Epithelial cell of proximal tubule (primary cell): ENCODE measurements around the gene NAV2. TPM values are rescaled to one million over a fixed set of nuclear protein-coding genes. Genes with fewer than 3 reads are reported as not detected.

ENCODE experiments used
- DNase-seq: peaks from one replicate; pipeline ENCODE4 v3.0.0-alpha.2; 2011; ENCODE audit warnings: low read depth
- H3K4me3 ChIP-seq: 2 replicates; pipeline ENCODE4 v1.5.1; 2011; ENCODE audit warnings: low read depth, mild to moderate bottlenecking, low read length
- total RNA-seq: library from RNA; depleted of rRNA; stranded (reverse); fragments of >200 nt; gene quantifications from 2 replicates; pipeline ENCODE4 v1.2.3, GENCODE V29; 2015
- TF ChIP-seq, protein P1 (sequence below): conservative IDR thresholded peaks from 2 replicates; pipeline ENCODE4 v1.5.1; 2012; ENCODE audit warnings: low read depth, mild to moderate bottlenecking, low read length

NAV2 gene
- total RNA-seq, 1 donor from 2014 or later, result 19.0 TPM

DNA sequence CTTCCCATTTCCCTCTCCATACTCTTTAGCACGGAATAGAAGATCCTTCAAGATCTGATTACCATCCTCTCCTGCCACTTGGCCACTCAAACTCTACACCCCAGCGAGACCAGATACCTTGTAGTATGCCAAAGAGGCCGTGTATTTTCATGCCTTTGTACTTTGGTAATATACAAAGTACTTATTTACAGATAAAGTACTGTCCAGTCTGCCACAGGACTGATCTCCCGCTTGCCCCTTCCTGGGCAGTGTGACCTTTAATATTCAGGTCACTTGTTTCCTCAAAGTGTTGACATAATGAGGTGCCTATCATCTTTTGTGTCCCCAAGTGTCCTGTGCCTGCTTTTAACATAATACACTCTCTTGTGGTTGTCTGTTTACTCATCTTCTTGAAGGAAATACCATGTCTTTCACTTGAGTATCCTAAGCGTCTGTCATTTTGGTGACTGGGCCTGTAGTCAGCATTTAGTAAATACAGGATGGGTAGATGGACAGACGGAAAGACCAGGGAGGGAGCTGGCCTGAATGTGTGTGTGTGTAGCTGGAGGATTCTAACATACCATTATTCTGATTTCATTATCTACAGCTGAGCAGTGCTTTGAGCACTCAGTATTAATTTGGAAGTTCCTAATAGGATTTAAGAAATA lies 137.4 kb downstream of the NAV2 start:
- no peak overlapping the region for H3K4me3 ChIP-seq
- TF ChIP-seq, protein P1, sequence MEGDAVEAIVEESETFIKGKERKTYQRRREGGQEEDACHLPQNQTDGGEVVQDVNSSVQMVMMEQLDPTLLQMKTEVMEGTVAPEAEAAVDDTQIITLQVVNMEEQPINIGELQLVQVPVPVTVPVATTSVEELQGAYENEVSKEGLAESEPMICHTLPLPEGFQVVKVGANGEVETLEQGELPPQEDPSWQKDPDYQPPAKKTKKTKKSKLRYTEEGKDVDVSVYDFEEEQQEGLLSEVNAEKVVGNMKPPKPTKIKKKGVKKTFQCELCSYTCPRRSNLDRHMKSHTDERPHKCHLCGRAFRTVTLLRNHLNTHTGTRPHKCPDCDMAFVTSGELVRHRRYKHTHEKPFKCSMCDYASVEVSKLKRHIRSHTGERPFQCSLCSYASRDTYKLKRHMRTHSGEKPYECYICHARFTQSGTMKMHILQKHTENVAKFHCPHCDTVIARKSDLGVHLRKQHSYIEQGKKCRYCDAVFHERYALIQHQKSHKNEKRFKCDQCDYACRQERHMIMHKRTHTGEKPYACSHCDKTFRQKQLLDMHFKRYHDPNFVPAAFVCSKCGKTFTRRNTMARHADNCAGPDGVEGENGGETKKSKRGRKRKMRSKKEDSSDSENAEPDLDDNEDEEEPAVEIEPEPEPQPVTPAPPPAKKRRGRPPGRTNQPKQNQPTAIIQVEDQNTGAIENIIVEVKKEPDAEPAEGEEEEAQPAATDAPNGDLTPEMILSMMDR, result no peak
- no peak for DNase-seq

- TF ChIP-seq, protein P1, result no peak
- no peak overlapping the region for H3K4me3 ChIP-seq
- DNase-seq, result no peak
Measured at GRCh38 chr11:19852288-19852687, 139.7 kb downstream of the NAV2 start.

- no peak overlapping the region for H3K4me3 ChIP-seq
- DNase-seq, result no peak
- TF ChIP-seq, protein P1, result no peak
Measured at GRCh38 chr11:19853016-19853415, 140.4 kb downstream of the NAV2 start.

GRCh38 chr11:19853920-19854319 lies 141.3 kb downstream of the NAV2 start:
- DNase-seq, result no peak
- H3K4me3 ChIP-seq, result no peak overlapping the region
- TF ChIP-seq, protein P1, result no peak

DNA sequence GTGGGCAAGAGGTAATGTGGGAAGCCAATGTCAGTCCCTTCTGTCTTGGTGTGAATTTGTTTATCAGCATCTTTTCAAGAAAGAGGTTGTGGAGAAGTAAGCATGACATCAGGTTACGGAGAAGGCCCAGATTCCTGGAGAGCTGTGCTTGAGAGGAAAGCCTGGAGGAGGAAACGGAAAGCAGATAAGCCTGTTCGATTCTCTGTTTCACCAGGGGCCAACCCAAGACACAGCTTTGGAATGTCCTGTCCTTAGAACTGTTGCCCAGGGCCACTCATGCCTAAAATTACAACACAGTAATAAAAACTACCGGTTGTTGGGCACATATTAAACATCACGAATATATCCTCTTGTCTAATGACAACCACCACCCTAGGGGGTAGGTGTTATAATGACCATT lies 148.5 kb downstream of the NAV2 start:
- H3K4me3 ChIP-seq, result no peak overlapping the region
- no peak for DNase-seq
- TF ChIP-seq, protein P1, result no peak

DNA sequence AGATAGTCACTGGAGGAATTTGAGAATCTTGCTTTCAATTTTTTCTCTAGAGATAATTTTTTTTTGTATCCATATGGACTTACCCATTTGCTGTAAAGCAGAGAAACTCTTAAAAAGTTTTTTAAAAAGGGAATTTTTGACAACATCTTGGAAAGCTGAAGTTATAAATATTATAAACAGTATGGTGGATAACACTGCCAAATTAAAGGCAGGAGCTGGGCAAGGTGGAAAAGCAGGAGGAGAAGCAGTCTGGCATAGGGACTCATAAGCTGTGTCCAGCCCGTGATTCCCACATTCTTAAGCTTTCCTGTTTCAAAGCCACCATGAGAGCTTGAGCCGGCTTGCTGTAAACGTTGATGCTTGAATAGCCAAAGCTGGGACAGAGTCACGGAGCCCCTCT lies 149.5 kb downstream of the NAV2 start:
- H3K4me3 ChIP-seq, result no peak overlapping the region
- no peak for DNase-seq
- TF ChIP-seq, protein P1, result no peak
